Esophagus muscularis mucosa (tissue), 4 donors: ENCODE measurements around the gene DNAI1. TPM values are rescaled to one million over a fixed set of nuclear protein-coding genes. Genes with fewer than 3 reads are reported as not detected.

Experiments used
- DNase-seq: peaks from one replicate; pipeline ENCODE4 v3.0.0-alpha.2; 2017; ENCODE audit errors: extremely low spot score
- H3K27ac ChIP-seq, 4 donors: fragments of 200-600 bp; sonication (generic); replicated peaks in 1 of 4; 1 replicate in 3 of 4; 2 replicates in 1 of 4; pipeline ENCODE4 v1.5.1; 2016 to 2019; ENCODE audit warnings: mild to moderate bottlenecking in 1 of 4
- H3K27me3 ChIP-seq, 4 donors: fragments of 200-600 bp; sonication (generic); one replicate each; pipeline versions ENCODE4 v1.5.1 to v1.6.0; 2016 to 2019
- H3K36me3 ChIP-seq, 4 donors: fragments of 200-600 bp; sonication (generic); one replicate each; pipeline ENCODE4 v1.5.1; 2016 to 2019
- H3K4me1 ChIP-seq, 4 donors: fragments of 200-600 bp; sonication (generic); one replicate each; pipeline ENCODE4 v1.5.1; 2016 to 2019
- H3K4me3 ChIP-seq, 4 donors: fragments of 200-600 bp; sonication (generic); 1 replicate in 2 of 4; 2 replicates in 2 of 4; pipeline ENCODE4 v1.5.1; 2016 to 2019; ENCODE audit warnings: mild to moderate bottlenecking in 4 of 4, moderate library complexity in 1 of 4
- H3K9me3 ChIP-seq, 4 donors: fragments of 200-600 bp; sonication (generic); 1 replicate in 3 of 4; 2 replicates in 1 of 4; pipeline ENCODE4 v1.5.1; 2016 to 2019
- CTCF ChIP-seq, 3 experiments: fragments of 200-600 bp in 2 of 3; fragments of 450-650 bp in 1 of 3; sonication (generic) in 2 of 3; IDR thresholded peaks; one replicate each; pipeline ENCODE4 v1.5.1; 2017 to 2019; ENCODE audit warnings: antibody characterized with exemption in 3 of 3, mild to moderate bottlenecking in 2 of 3, moderate library complexity in 1 of 3
- EP300 ChIP-seq: sonication (generic); formaldehyde crosslinking; IDR thresholded peaks from one replicate; pipeline ENCODE4 v1.6.1; 2017; ENCODE audit warnings: antibody characterized with exemption
- POLR2A ChIP-seq: fragments of 450-650 bp; IDR thresholded peaks from one replicate; pipeline ENCODE4 v1.6.1; 2017; ENCODE audit warnings: antibody characterized with exemption, moderate library complexity, mild to moderate bottlenecking, low read depth
- POLR2AphosphoS5 ChIP-seq, 2 donors: sonication (generic); formaldehyde crosslinking; IDR thresholded peaks; one replicate each; pipeline ENCODE4 v1.6.1; 2017; ENCODE audit warnings: antibody characterized with exemption in 2 of 2
- WGBS: methylation state at CpG from one replicate; pipeline ENCODE4 v1.1.5; 2018; 5-methylcytosine and 5-hydroxymethylcytosine counted together
- intact Hi-C: fragments of 100-400 bp; cut with DNase I; formaldehyde crosslinking; loops from one replicate; pipeline ENCODE4 v1.15.1; 2023
- total RNA-seq, 4 donors: library from RNA; depleted of rRNA; stranded (reverse); fragments of >200 nt; gene quantifications; one replicate each; pipeline versions ENCODE4 v1.1.0 to v1.2.1, GENCODE V29; 2016

Gene DNAI1
- total RNA-seq, 4 donors from 2014 or later, result not detected

GRCh38 chr9:34446951-34447350, 11.7 kb upstream of the DNAI1 start:
- Histone ChIP-seq H3K36me3 (no peaks in the 10 kb centered on the region), H3K27me3 (no peaks in the 10 kb centered on the region), H3K27ac (no peak overlapping the region), H3K9me3 (no peaks in the 10 kb centered on the region), H3K4me1 (peaks cover 16 to 56% (median 26%) of the 10 kb centered on the region in 4 donors), H3K4me3 (no peak overlapping the region)
- intact Hi-C loops, result no loop called here
- 100% methylated on average over 1 of the region's 1 CpG for WGBS
- DNase-seq, result no peak
- TF ChIP-seq POLR2AphosphoS5 (IDR thresholded peaks at IDR 0.05), result no peak
- no peak for TF ChIP-seq CTCF (IDR thresholded peaks at IDR 0.05)
- no peak for TF ChIP-seq EP300
- TF ChIP-seq POLR2A, result no peak

- no peaks in the 10 kb centered on the region for H3K9me3 ChIP-seq
- H3K36me3 ChIP-seq, result no peaks in the 10 kb centered on the region
- no peak for DNase-seq
- H3K27me3 ChIP-seq, result no peaks in the 10 kb centered on the region
- 92% methylated on average over 10 of the region's 10 CpGs for WGBS
- TF ChIP-seq EP300 (no peak), CTCF (IDR thresholded peaks at IDR 0.05) (no peak), POLR2A (no peak), POLR2AphosphoS5 (IDR thresholded peaks at IDR 0.05) (no peak)
- no peak overlapping the region for H3K27ac ChIP-seq
- H3K4me3 ChIP-seq, result no peak overlapping the region
- peaks cover 52 to 66% (median 54%) of the 10 kb centered on the region in 4 donors for H3K4me1 ChIP-seq
- intact Hi-C loops, result no loop called here
These were observed 8.0 kb upstream of the DNAI1 start for GRCh38 chr9:34450644-34451043.

GRCh38 chr9:34451135-34451534, 7.5 kb upstream of the DNAI1 start:
- intact Hi-C loops, result no loop called here

GRCh38 chr9:34451545-34451944, 7.1 kb upstream of the DNAI1 start:
- 62% methylated on average over 3 of the region's 3 CpGs for WGBS
- intact Hi-C loops, result no loop called here
- no peak for DNase-seq
- no peaks in the 10 kb centered on the region for H3K36me3 ChIP-seq
- no peak overlapping the region for H3K4me3 ChIP-seq
- H3K9me3 ChIP-seq, result no peaks in the 10 kb centered on the region
- TF ChIP-seq POLR2AphosphoS5 (IDR thresholded peaks at IDR 0.05) (no peak), POLR2A (no peak), CTCF (IDR thresholded peaks at IDR 0.05) (no peak)
- H3K27me3 ChIP-seq, result no peaks in the 10 kb centered on the region
- peak overlapping the region in 3 of 4 donors; percentile 8 to 33 (median 25) for H3K27ac ChIP-seq
- H3K4me1 ChIP-seq, result peaks cover 61 to 66% (median 62%) of the 10 kb centered on the region in 4 donors

More at GRCh38 chr9:34451135-34451534, 7.5 kb upstream of the DNAI1 start:
- no peaks in the 10 kb centered on the region for H3K9me3 ChIP-seq
- 71% methylated on average over 2 of the region's 2 CpGs for WGBS
- H3K27me3 ChIP-seq, result no peaks in the 10 kb centered on the region
- TF ChIP-seq POLR2A (no peak), POLR2AphosphoS5 (IDR thresholded peaks at IDR 0.05) (no peak)
- peaks cover 57 to 66% (median 58%) of the 10 kb centered on the region in 4 donors for H3K4me1 ChIP-seq
- DNase-seq, result no peak
- no peak overlapping the region for H3K4me3 ChIP-seq
- H3K36me3 ChIP-seq, result no peaks in the 10 kb centered on the region
- peak overlapping the region in 3 of 4 donors; percentile 8 to 33 (median 25) for H3K27ac ChIP-seq

- H3K36me3 ChIP-seq, result no peaks in the 10 kb centered on the region
- H3K4me1 ChIP-seq, result peaks cover 64 to 73% (median 71%) of the 10 kb centered on the region in 4 donors
- TF ChIP-seq POLR2AphosphoS5 (IDR thresholded peaks at IDR 0.05) (no peak), EP300 (no peak), POLR2A (no peak), CTCF (IDR thresholded peaks at IDR 0.05) (no peak)
- H3K4me3 ChIP-seq, result no peak overlapping the region
- H3K9me3 ChIP-seq, result no peaks in the 10 kb centered on the region
- H3K27ac ChIP-seq, result no peak overlapping the region
- DNase-seq, result no peak
- H3K27me3 ChIP-seq, result no peaks in the 10 kb centered on the region
- WGBS, result 78% methylated on average over 2 of the region's 2 CpGs
- intact Hi-C loops, result no loop called here
These were observed 6.0 kb upstream of the DNAI1 start for GRCh38 chr9:34452568-34452967.
